ENCODE measurements around the gene DMD. TPM values are rescaled to one million over a fixed set of nuclear protein-coding genes. Genes with fewer than 3 reads are reported as not detected.

DMD gene
- total RNA-seq, 2 donors from 2014 or later = 19.6 to 24.9 TPM

- no peaks in the 10 kb centered on the region for H3K4me1 ChIP-seq (ENCODE audit: control insufficient read depth, insufficient read depth, low read length)
- no peak overlapping the region for H3K4me3 ChIP-seq (ENCODE audit: low read length)
- H3K36me3 Mint-ChIP-seq (ENCODE audit: low read depth) = peaks cover 4% of the 10 kb centered on the region
- TF ChIP-seq CTCF (conservative IDR thresholded peaks at IDR 0.05) = no peak
- DNase-seq = no peak
- H3K27ac ChIP-seq (ENCODE audit: low read depth, low read length) = no peak overlapping the region
- H3K9ac ChIP-seq (ENCODE audit: extremely low read depth, low read length, poor library complexity, severe bottlenecking) = no peak overlapping the region
- H3K27ac Mint-ChIP-seq = no peak overlapping the region
- peaks cover 2% of the 10 kb centered on the region for H3K9me3 Mint-ChIP-seq
- no peak overlapping the region for H3K4me3 Mint-ChIP-seq
- H3K27me3 Mint-ChIP-seq (ENCODE audit: insufficient read depth) = no peaks in the 10 kb centered on the region
- H3K4me1 Mint-ChIP-seq = no peaks in the 10 kb centered on the region
- no peaks in the 10 kb centered on the region for H3K27me3 ChIP-seq (ENCODE audit: control insufficient read depth, insufficient read depth, low read length, poor library complexity, severe bottlenecking)
- no peaks in the 10 kb centered on the region for H3K9me3 ChIP-seq (ENCODE audit: control insufficient read depth, low read length)
- no peaks in the 10 kb centered on the region for H3K36me3 ChIP-seq (ENCODE audit: control insufficient read depth, insufficient read depth, low read length)
Observed at GRCh38 chrX:33001107-33001506, 210.2 kb downstream of the DMD start.

GRCh38 chrX:32998776-32999175, 212.6 kb downstream of the DMD start:
- no peak for DNase-seq
- H3K9me3 Mint-ChIP-seq = peaks cover 2% of the 10 kb centered on the region
- H3K9ac ChIP-seq (ENCODE audit: extremely low read depth, low read length, poor library complexity, severe bottlenecking) = no peak overlapping the region
- no peaks in the 10 kb centered on the region for H3K4me1 Mint-ChIP-seq
- no peak overlapping the region for H3K4me3 Mint-ChIP-seq
- H3K36me3 ChIP-seq (ENCODE audit: control insufficient read depth, insufficient read depth, low read length) = no peaks in the 10 kb centered on the region
- H3K27ac ChIP-seq (ENCODE audit: low read depth, low read length) = no peak overlapping the region
- H3K4me1 ChIP-seq (ENCODE audit: control insufficient read depth, insufficient read depth, low read length) = no peaks in the 10 kb centered on the region
- 92 to 100% methylated on average over 2 to 3 of the region's 4 CpGs for WGBS, 2 experiments (ENCODE audit: insufficient coverage in 1 of 2, insufficient read length in 1 of 2)
- H3K27ac Mint-ChIP-seq = no peak overlapping the region
- no peak for TF ChIP-seq CTCF (conservative IDR thresholded peaks at IDR 0.05)
- no peaks in the 10 kb centered on the region for H3K9me3 ChIP-seq (ENCODE audit: control insufficient read depth, low read length)
- H3K4me3 ChIP-seq (ENCODE audit: low read length) = no peak overlapping the region
- H3K27me3 Mint-ChIP-seq (ENCODE audit: insufficient read depth) = no peaks in the 10 kb centered on the region
- peaks cover 4% of the 10 kb centered on the region for H3K36me3 Mint-ChIP-seq (ENCODE audit: low read depth)
- H3K27me3 ChIP-seq (ENCODE audit: control insufficient read depth, insufficient read depth, low read length, poor library complexity, severe bottlenecking) = no peaks in the 10 kb centered on the region

GRCh38 chrX:32995427-32995826, 215.9 kb downstream of the DMD start:
- H3K27ac ChIP-seq (ENCODE audit: low read depth, low read length) = no peak overlapping the region
- TF ChIP-seq CTCF (conservative IDR thresholded peaks at IDR 0.05) = no peak
- WGBS, 2 experiments (ENCODE audit: insufficient coverage in 1 of 2, insufficient read length in 1 of 2) = 90% methylated on average over 1 of the region's 3 CpGs; no CpG with 5 or more reads in 1 of the 2 experiments
- H3K4me3 Mint-ChIP-seq = no peak overlapping the region
- H3K27ac Mint-ChIP-seq = no peak overlapping the region
- H3K9ac ChIP-seq (ENCODE audit: extremely low read depth, low read length, poor library complexity, severe bottlenecking) = no peak overlapping the region
- peaks cover 2% of the 10 kb centered on the region for H3K36me3 Mint-ChIP-seq (ENCODE audit: low read depth)
- no peak overlapping the region for H3K4me3 ChIP-seq (ENCODE audit: low read length)
- no peaks in the 10 kb centered on the region for H3K36me3 ChIP-seq (ENCODE audit: control insufficient read depth, insufficient read depth, low read length)
- H3K4me1 Mint-ChIP-seq = peaks cover 6% of the 10 kb centered on the region
- no peaks in the 10 kb centered on the region for H3K9me3 ChIP-seq (ENCODE audit: control insufficient read depth, low read length)
- peaks cover 2% of the 10 kb centered on the region for H3K9me3 Mint-ChIP-seq
- H3K4me1 ChIP-seq (ENCODE audit: control insufficient read depth, insufficient read depth, low read length) = no peaks in the 10 kb centered on the region
- no peaks in the 10 kb centered on the region for H3K27me3 Mint-ChIP-seq (ENCODE audit: insufficient read depth)
- no peak for DNase-seq
- H3K27me3 ChIP-seq (ENCODE audit: control insufficient read depth, insufficient read depth, low read length, poor library complexity, severe bottlenecking) = no peaks in the 10 kb centered on the region
